Measurements from ENCODE around the gene ANKRD33B. TPM values are rescaled to one million over a fixed set of nuclear protein-coding genes. Genes with fewer than 3 reads are reported as not detected.
A peak's percentile ranks its signal among the peaks of the same experiment; 100 is the strongest.

The ANKRD33B gene
- total RNA-seq, 1 donor = 2.6 TPM

DNA sequence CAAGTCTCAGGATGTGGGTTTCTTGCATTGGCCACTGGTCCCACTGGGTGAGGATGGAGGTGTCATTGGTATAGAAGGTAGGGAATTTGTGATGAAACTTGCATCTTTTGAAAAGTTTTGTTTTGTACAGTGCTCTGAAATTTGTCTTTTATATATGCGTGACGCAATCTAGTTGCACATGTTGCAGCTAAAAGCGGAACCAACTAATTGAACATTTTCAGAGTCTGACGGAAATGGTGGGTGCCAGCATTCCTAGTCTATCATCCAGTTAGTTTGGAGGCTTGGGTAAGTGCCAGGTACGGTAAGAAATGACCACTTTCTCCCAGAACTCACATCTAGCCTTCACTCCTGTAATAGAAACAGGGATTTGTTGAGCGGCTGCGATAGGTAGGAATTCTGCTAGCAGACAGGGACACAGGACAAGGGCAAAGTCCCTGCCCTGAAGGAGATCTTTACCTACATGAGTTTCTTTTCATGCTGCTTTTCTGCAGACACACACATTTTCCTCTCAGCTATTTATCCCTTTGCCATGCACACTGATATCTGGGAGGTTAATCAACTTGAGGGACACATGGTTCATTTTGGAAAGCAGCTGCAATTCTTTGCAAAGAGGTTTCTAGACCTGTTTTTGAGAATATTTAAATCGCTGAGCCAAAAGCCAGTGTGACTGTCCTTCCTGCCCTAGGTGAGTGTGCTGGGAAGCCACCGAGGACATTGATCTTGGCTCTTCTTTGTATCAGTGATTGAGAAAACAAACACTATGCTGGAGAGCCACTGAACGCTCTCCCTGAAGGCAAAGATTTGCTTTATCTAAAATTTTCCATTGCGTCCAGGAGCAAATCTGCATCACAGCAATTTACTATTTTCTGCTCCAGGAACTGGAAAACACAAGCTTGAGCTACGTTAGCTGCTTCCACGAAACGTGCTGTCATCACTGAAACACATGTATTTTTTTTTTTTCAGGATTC, 107.5 kb downstream of the ANKRD33B start:
- no peak overlapping the region for H3K4me3 ChIP-seq (ENCODE audit: low read depth, low read length)
- DNase-seq (ENCODE audit: low read depth) = no peak
- TF ChIP-seq, protein P1, sequence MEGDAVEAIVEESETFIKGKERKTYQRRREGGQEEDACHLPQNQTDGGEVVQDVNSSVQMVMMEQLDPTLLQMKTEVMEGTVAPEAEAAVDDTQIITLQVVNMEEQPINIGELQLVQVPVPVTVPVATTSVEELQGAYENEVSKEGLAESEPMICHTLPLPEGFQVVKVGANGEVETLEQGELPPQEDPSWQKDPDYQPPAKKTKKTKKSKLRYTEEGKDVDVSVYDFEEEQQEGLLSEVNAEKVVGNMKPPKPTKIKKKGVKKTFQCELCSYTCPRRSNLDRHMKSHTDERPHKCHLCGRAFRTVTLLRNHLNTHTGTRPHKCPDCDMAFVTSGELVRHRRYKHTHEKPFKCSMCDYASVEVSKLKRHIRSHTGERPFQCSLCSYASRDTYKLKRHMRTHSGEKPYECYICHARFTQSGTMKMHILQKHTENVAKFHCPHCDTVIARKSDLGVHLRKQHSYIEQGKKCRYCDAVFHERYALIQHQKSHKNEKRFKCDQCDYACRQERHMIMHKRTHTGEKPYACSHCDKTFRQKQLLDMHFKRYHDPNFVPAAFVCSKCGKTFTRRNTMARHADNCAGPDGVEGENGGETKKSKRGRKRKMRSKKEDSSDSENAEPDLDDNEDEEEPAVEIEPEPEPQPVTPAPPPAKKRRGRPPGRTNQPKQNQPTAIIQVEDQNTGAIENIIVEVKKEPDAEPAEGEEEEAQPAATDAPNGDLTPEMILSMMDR (IDR thresholded peaks at IDR 0.05; ENCODE audit: insufficient read depth, low read depth, low read length) = no peak

DNA sequence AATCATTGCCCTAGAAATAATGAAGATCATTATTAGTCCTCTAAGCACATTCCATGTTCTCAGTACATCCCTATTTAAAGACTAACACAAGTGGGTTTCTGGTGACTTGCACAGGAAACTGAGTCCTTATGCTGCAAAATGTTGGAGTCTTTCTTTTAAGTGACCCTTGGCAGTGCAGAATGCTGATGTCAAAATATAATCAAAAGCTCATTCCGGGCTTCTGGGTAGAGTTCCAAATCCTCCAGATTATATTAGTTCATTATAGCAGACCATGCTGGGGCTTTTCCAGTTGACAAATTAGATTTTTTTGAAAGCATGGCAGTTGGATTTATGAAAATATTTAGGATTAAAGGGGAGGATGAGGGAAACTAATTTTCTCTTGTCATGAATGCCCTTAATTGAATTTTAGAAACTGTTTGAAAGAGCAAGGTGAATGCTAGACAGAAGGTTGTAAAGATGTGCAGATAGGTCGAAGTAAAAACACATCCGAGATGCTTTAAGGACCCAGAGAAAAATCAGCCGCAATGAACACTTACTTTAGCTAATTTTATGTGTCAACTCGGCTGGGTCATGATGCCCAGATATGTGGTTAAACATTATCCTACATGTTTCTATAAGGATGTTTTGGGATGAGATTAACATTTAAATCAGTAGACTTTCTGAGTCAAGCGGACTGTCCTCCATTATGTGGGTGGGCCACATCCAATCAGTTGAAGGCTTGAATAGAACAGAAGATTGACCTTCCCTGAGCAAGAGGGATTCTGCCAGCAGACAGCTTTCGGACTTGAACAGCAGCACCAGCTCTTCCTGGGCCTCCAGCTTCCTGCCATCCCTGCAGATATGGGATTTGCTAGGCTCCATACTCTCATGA, 108.5 kb downstream of the ANKRD33B start:
- H3K4me3 ChIP-seq (ENCODE audit: low read depth, low read length) = no peak overlapping the region
- TF ChIP-seq, protein P1 (IDR thresholded peaks at IDR 0.05; ENCODE audit: insufficient read depth, low read depth, low read length) = no peak
- no peak for DNase-seq (ENCODE audit: low read depth)

DNA sequence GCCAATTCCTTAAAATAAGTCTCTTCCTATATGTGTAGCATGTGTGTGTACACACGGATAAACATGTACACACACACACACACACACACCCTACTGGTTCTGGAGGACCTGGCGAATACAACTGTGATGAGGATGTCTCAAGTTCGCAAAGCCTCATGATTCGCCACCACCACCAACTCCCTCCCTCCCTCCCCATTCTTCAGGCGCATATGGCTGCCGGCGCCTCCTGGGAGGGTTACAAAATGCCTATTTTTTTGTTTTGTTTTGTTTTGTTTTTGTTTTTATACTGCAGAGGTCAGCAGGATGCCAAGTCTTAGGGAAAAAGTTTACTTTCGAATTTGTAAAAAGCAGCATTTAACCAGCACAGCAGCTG, 109.1 kb downstream of the ANKRD33B start:
- peak; percentile 32 for DNase-seq (ENCODE audit: low read depth)
- H3K4me3 ChIP-seq (ENCODE audit: low read depth, low read length) = no peak overlapping the region

DNA sequence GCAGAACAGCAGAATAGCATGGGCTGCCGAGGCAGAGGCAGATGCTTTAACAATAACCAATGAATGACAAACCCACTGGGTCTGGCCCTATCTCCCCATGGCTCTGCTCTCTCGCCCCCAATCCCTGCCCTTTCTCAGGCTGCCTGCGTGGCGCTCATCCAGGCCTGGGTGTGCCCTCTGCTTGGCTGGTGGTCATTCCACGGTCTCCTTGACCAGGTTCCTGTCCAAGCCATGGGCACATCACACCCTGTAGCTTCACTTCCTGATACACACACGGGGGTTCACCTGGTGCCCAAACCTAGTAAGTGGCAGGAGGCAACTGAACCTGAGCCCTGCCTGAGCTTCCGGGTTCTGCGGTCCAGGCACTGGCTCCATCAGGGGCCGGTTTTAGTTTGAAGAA, 109.5 kb downstream of the ANKRD33B start:
- TF ChIP-seq, protein P1 (IDR thresholded peaks at IDR 0.05; ENCODE audit: insufficient read depth, low read depth, low read length) = no peak
- no peak overlapping the region for H3K4me3 ChIP-seq (ENCODE audit: low read depth, low read length)
- DNase-seq (ENCODE audit: low read depth) = no peak

More for the DNA sequence above, 109.1 kb downstream of the ANKRD33B start:
- TF ChIP-seq, protein P1 (IDR thresholded peaks at IDR 0.05; ENCODE audit: insufficient read depth, low read depth, low read length) = no peak

DNA sequence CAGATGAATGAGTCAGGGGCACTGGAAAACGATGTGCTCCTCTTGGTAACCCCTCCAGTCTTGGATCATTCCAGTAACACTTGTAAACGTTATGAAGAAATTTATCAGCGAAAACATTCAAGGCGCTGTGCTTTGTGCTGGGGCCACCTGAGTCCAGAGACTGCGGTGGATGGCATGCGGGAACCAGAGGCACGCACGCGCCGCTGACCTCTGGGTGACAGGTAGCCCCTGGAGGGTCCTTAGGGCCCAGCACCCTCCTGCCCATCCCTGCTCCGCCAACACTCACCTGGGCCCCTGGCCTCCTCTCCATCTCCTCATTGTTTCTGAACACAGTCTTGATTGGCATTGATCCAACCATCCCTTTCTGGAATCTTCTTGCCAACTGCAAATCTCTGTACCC, 110.2 kb downstream of the ANKRD33B start:
- TF ChIP-seq, protein P1 (IDR thresholded peaks at IDR 0.05; ENCODE audit: insufficient read depth, low read depth, low read length) = no peak
- DNase-seq (ENCODE audit: low read depth) = no peak
- H3K4me3 ChIP-seq (ENCODE audit: low read depth, low read length) = no peak overlapping the region

DNA sequence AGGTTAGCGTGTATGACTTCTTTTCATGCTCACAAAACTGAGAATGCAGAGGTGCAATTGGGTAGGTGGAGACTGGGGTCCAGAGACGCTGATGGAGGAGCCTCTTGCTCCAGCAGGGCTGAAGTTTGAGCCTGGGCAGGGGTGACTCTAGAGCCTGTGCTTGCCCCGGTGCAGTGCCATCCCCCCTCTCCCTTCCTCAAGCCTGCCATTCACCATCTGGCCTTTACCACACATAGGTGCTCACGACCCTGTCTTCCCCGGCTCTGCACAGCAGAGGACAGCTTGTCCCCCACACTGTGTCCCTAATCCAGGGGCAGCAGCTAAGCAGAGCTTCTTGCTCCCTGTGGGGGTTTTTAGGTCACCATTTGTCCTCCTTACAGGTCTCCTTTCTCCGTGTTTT, 110.7 kb downstream of the ANKRD33B start:
- no peak overlapping the region for H3K4me3 ChIP-seq (ENCODE audit: low read depth, low read length)
- no peak for DNase-seq (ENCODE audit: low read depth)
- TF ChIP-seq, protein P1 (IDR thresholded peaks at IDR 0.05; ENCODE audit: insufficient read depth, low read depth, low read length) = no peak

Measured in fibroblast of villous mesenchyme (primary cell).